H9 (cell line): ENCODE measurements around the gene MT1F. TPM values are rescaled to one million over a fixed set of nuclear protein-coding genes. Genes with fewer than 3 reads are reported as not detected.

Experiments
- DNase-seq: peaks from one replicate; pipeline ENCODE4 v3.0.0-alpha.2; 2017
- H2AFZ ChIP-seq: one replicate; pipeline ENCODE4 v1.6.1; 2013; ENCODE audit warnings: mild to moderate bottlenecking, low read length, control low read depth, moderate library complexity
- H2AK5ac ChIP-seq: 2 replicates; pipeline ENCODE4 v1.6.1; 2013; ENCODE audit warnings: low read length, control low read depth, mixed read lengths; ENCODE audit not compliant: insufficient read length
- H2BK120ac ChIP-seq: one replicate; pipeline ENCODE4 v1.6.1; 2013; ENCODE audit warnings: low read depth, mild to moderate bottlenecking, low read length, control low read depth, inconsistent platforms; ENCODE audit not compliant: poor library complexity, severe bottlenecking
- H2BK12ac ChIP-seq: 2 replicates; pipeline ENCODE4 v1.6.1; 2013; ENCODE audit warnings: low read length, control low read depth, mixed read lengths, low read depth; ENCODE audit not compliant: insufficient read length
- H2BK15ac ChIP-seq: 2 replicates; pipeline ENCODE4 v1.6.1; 2013; ENCODE audit warnings: low read depth, low read length, control low read depth
- H2BK20ac ChIP-seq: one replicate; pipeline ENCODE4 v1.6.1; 2013; ENCODE audit warnings: low read depth, mild to moderate bottlenecking, low read length, control low read depth, inconsistent platforms; ENCODE audit not compliant: poor library complexity, severe bottlenecking
- H2BK5ac ChIP-seq: 2 replicates; pipeline ENCODE4 v1.6.1; 2013; ENCODE audit warnings: low read length, control low read depth, mixed read lengths; ENCODE audit not compliant: insufficient read length
- H3K14ac ChIP-seq: 2 replicates; pipeline ENCODE4 v1.6.1; 2013; ENCODE audit warnings: low read length, control low read depth; ENCODE audit not compliant: insufficient read depth
- H3K18ac ChIP-seq: 2 replicates; pipeline ENCODE4 v1.6.1; 2013; ENCODE audit warnings: low read depth, mild to moderate bottlenecking, mixed read lengths, low read length, control low read depth; ENCODE audit not compliant: insufficient read length
- H3K23ac ChIP-seq: 2 replicates; pipeline ENCODE4 v1.6.1; 2013; ENCODE audit warnings: low read length, control low read depth, mixed read lengths, low read depth; ENCODE audit not compliant: insufficient read length
- H3K23me2 ChIP-seq: 2 replicates; pipeline ENCODE4 v1.6.1; 2013; ENCODE audit warnings: low read depth, mild to moderate bottlenecking, mixed read lengths, low read length, control low read depth; ENCODE audit not compliant: insufficient read length, poor library complexity, severe bottlenecking
- H3K27ac ChIP-seq: 2 replicates; pipeline ENCODE4 v1.5.1; 2013; ENCODE audit warnings: low read length, control low read depth, mixed read lengths, low read depth; ENCODE audit not compliant: insufficient read length
- H3K27me3 ChIP-seq: 2 replicates; pipeline ENCODE4 v1.6.1; 2013; ENCODE audit warnings: low read length, control low read depth, inconsistent platforms; ENCODE audit not compliant: insufficient read depth
- H3K4ac ChIP-seq: 2 replicates; pipeline ENCODE4 v1.6.1; 2013; ENCODE audit warnings: low read depth, mild to moderate bottlenecking, control low read depth, inconsistent platforms, low read length, moderate library complexity
- H3K4me1 ChIP-seq: 2 replicates; pipeline ENCODE4 v1.6.1; 2013; ENCODE audit warnings: low read length, control low read depth, inconsistent platforms; ENCODE audit not compliant: insufficient read depth
- H3K4me2 ChIP-seq: 2 replicates; pipeline ENCODE4 v1.6.1; 2013; ENCODE audit warnings: low read length, control low read depth, mixed read lengths; ENCODE audit not compliant: insufficient read length, insufficient read depth
- H3K56ac ChIP-seq: 2 replicates; pipeline ENCODE4 v1.6.1; 2013; ENCODE audit warnings: low read depth, mild to moderate bottlenecking, mixed read lengths, low read length, control low read depth; ENCODE audit not compliant: insufficient read length
- H3K79me1 ChIP-seq: 2 replicates; pipeline ENCODE4 v1.6.1; 2013; ENCODE audit warnings: low read depth, mild to moderate bottlenecking, moderate library complexity, low read length, control low read depth, inconsistent platforms; ENCODE audit not compliant: insufficient read depth, poor library complexity, severe bottlenecking
- H3K79me2 ChIP-seq: 2 replicates; pipeline ENCODE4 v1.6.1; 2013; ENCODE audit warnings: low read length, control low read depth, inconsistent platforms; ENCODE audit not compliant: insufficient read depth
- H3K9ac ChIP-seq: 2 replicates; pipeline ENCODE4 v1.6.1; 2013; ENCODE audit warnings: low read length, control low read depth, mixed read lengths; ENCODE audit not compliant: insufficient read length; ENCODE audit errors: extremely low read depth
- H3K9me3 ChIP-seq: one replicate; pipeline ENCODE4 v1.6.1; 2013; ENCODE audit warnings: low read depth, low read length, inconsistent platforms; ENCODE audit not compliant: control insufficient read depth
- H3T11ph ChIP-seq: one replicate; pipeline ENCODE4 v1.6.1; 2013; ENCODE audit warnings: mild to moderate bottlenecking, low read length, control low read depth, inconsistent platforms
- H4K20me1 ChIP-seq: one replicate; pipeline ENCODE4 v1.6.1; 2013; ENCODE audit not compliant: control insufficient read depth, insufficient read length, insufficient read depth
- H4K5ac ChIP-seq: 2 replicates; pipeline ENCODE4 v1.6.1; 2013; ENCODE audit warnings: low read depth, mild to moderate bottlenecking, mixed read lengths, low read length, control low read depth; ENCODE audit not compliant: insufficient read length
- H4K8ac ChIP-seq: replicated peaks from 2 replicates; pipeline ENCODE4 v1.6.1; 2013; ENCODE audit warnings: low read length, control low read depth, mixed read lengths, low read depth; ENCODE audit not compliant: insufficient read length
- H4K91ac ChIP-seq: 2 replicates; pipeline ENCODE4 v1.6.1; 2013; ENCODE audit warnings: low read depth, mild to moderate bottlenecking, moderate library complexity, mixed read lengths, low read length, control low read depth; ENCODE audit not compliant: insufficient read length
- H3K27ac Mint-ChIP-seq, 3 experiments: 2 replicates in 2 of 3; 3 replicates in 1 of 3; pipeline ENCODE4 v1.8.0; 2020 to 2021; ENCODE audit warnings: mixed read lengths in 3 of 3, mild to moderate bottlenecking in 1 of 3, moderate library complexity in 1 of 3
- H3K27me3 Mint-ChIP-seq: 2 replicates; pipeline ENCODE4 v1.8.0; 2021; ENCODE audit warnings: low read depth, mild to moderate bottlenecking, moderate library complexity, mixed read lengths
- H3K36me3 Mint-ChIP-seq, 3 experiments: 2 replicates in 2 of 3; 3 replicates in 1 of 3; pipeline ENCODE4 v1.8.0; 2020 to 2021; ENCODE audit warnings: low read depth in 3 of 3, mixed read lengths in 3 of 3; ENCODE audit not compliant: insufficient read depth in 1 of 3
- H3K4me1 Mint-ChIP-seq, 2 experiments: 2 replicates each; pipeline ENCODE4 v1.8.0; 2020; ENCODE audit warnings: mixed read lengths in 2 of 2
- H3K4me3 Mint-ChIP-seq, 2 experiments: 2 replicates in 1 of 2; 3 replicates in 1 of 2; pipeline ENCODE4 v1.8.0; 2020 to 2021; ENCODE audit warnings: mild to moderate bottlenecking in 2 of 2, mixed read lengths in 2 of 2, moderate library complexity in 1 of 2
- H3K9me3 Mint-ChIP-seq, 2 experiments: 2 replicates in 1 of 2; 3 replicates in 1 of 2; pipeline ENCODE4 v1.8.0; 2020; ENCODE audit warnings: mild to moderate bottlenecking in 2 of 2, mixed read lengths in 2 of 2, moderate library complexity in 1 of 2
- WGBS: extraction: QIAGEN DNeasy Blood & Tissue Kit; methylation state at CpG from one replicate; pipeline ENCODE4 v1.1.7; 2013; ENCODE audit warnings: missing lambda C conversion rate, low lambda C conversion rate, mixed read lengths; ENCODE audit not compliant: insufficient read length; ENCODE audit errors: extremely low coverage; 5-methylcytosine and 5-hydroxymethylcytosine counted together
- total RNA-seq: library from RNA; stranded (reverse); gene quantifications from 2 replicates; pipeline ENCODE4 v1.2.1, GENCODE V29; 2021
- TF ChIP-seq, protein P1 (sequence below): fragments of 200-600 bp; sonication (generic); conservative IDR thresholded peaks from 3 replicates; pipeline ENCODE4 v1.8.0; 2021; ENCODE audit warnings: antibody characterized with exemption, mild to moderate bottlenecking

Gene MT1F
- total RNA-seq, 1 experiment from 2014 or later: 26.1 TPM

- Histone ChIP-seq H3T11ph (no peak overlapping the region), H3K27me3 (peaks cover 82% of the 10 kb centered on the region), H2BK12ac (no peak overlapping the region), H3K4me1 (no peaks in the 10 kb centered on the region; the same call in 1 of the 2 replicates), H4K8ac (no peak overlapping the region), H4K91ac (no peak overlapping the region), H3K56ac (no peak overlapping the region), H2AK5ac (no peak overlapping the region), H3K14ac (no peak overlapping the region), H2BK120ac (no peak overlapping the region), H2BK20ac (no peak overlapping the region), H3K27ac (no peak overlapping the region), H3K4ac (no peak overlapping the region), H2BK15ac (no peak overlapping the region), H4K5ac (no peak overlapping the region), H3K79me2 (no peaks in the 10 kb centered on the region), H4K20me1 (no peaks in the 10 kb centered on the region), H3K4me2 (no peak overlapping the region), H3K9ac (no peak overlapping the region), H3K9me3 (no peaks in the 10 kb centered on the region), H3K18ac (no peak overlapping the region), H3K79me1 (no peaks in the 10 kb centered on the region), H2AFZ (no peak overlapping the region), H3K23me2 (peaks cover 16% of the 10 kb centered on the region), H2BK5ac (no peak overlapping the region), H3K23ac (no peak overlapping the region)
- peaks cover 24 to 32% of the 10 kb centered on the region in 2 experiments for H3K4me1 Mint-ChIP-seq
- DNase-seq: no peak
- TF ChIP-seq, protein P1, sequence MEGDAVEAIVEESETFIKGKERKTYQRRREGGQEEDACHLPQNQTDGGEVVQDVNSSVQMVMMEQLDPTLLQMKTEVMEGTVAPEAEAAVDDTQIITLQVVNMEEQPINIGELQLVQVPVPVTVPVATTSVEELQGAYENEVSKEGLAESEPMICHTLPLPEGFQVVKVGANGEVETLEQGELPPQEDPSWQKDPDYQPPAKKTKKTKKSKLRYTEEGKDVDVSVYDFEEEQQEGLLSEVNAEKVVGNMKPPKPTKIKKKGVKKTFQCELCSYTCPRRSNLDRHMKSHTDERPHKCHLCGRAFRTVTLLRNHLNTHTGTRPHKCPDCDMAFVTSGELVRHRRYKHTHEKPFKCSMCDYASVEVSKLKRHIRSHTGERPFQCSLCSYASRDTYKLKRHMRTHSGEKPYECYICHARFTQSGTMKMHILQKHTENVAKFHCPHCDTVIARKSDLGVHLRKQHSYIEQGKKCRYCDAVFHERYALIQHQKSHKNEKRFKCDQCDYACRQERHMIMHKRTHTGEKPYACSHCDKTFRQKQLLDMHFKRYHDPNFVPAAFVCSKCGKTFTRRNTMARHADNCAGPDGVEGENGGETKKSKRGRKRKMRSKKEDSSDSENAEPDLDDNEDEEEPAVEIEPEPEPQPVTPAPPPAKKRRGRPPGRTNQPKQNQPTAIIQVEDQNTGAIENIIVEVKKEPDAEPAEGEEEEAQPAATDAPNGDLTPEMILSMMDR: no peak
- H3K9me3 Mint-ChIP-seq: peaks cover 0 to 12% of the 10 kb centered on the region in 2 experiments; a peak in 2 of 5 replicates
- H3K27ac Mint-ChIP-seq: peak overlapping the region in 1 of 3 experiments; percentile 22; a peak in 1 of 7 replicates
- no CpG with 5 or more reads among the region's 9 CpGs for WGBS
- no peak overlapping the region for H3K4me3 Mint-ChIP-seq
- peaks cover 96% of the 10 kb centered on the region for H3K27me3 Mint-ChIP-seq
- no peaks in the 10 kb centered on the region; a peak in 1 of 7 replicates for H3K36me3 Mint-ChIP-seq
Measured at GRCh38 chr16:56628486-56629350, 29.0 kb upstream of the MT1F start.
